ENCODE measurements around the gene RASGRP2. TPM values are rescaled to one million over a fixed set of nuclear protein-coding genes. Genes with fewer than 3 reads are reported as not detected.

Gene RASGRP2
- total and polyA plus RNA-seq, 2 experiments from 2014 or later = 30.1 to 50.4 TPM

GRCh38 chr11:64685536-64685935 is 58.4 kb downstream of the RASGRP2 start:
- Histone ChIP-seq H4K20me1 (replicated peaks; ENCODE audit: insufficient read depth) (no peaks in the 10 kb centered on the region), H3F3A (replicated peaks; ENCODE audit: low read depth) (0 out of 2 replicates have a peak, but pooled peaks cover 2% of the 10 kb centered on the region), H3K79me2 (replicated peaks; ENCODE audit: insufficient read depth) (no peaks in the 10 kb centered on the region), H2AFZ (no peak overlapping the region), H3K9me2 (ENCODE audit: insufficient read depth) (no peaks in the 10 kb centered on the region), H3K4me2 (no peak overlapping the region), H3K36me3 (ENCODE audit: insufficient read depth) (no peaks in the 10 kb centered on the region), H3K27me3 (ENCODE audit: insufficient read depth) (no peaks in the 10 kb centered on the region), H3K4me3 (no peak overlapping the region), H3K27ac (ENCODE audit: low read depth) (no peak overlapping the region), H3K4me1 (ENCODE audit: insufficient read depth) (peaks cover 10% of the 10 kb centered on the region)
- Mint-ChIP-seq H3K4me1 (peaks cover 14% of the 10 kb centered on the region), H3K27ac (no peak overlapping the region), H3K27me3 (ENCODE audit: insufficient read depth, low read depth, poor library complexity) (peaks cover 8% of the 10 kb centered on the region), H3K4me3 (no peak overlapping the region), H3K36me3 (ENCODE audit: low read depth) (no peaks in the 10 kb centered on the region; the same call in 2 of the 3 replicates), H3K9me3 (no peaks in the 10 kb centered on the region)
- TF ChIP-seq POLR2AphosphoS5 (IDR thresholded peaks at IDR 0.05; ENCODE audit: low read depth) (no peak), JUNB (IDR thresholded peaks at IDR 0.05; ENCODE audit: unreplicated experiment) (no peak), ETS1 (IDR thresholded peaks at IDR 0.05) (no peak), ZNF114 (CRISPR knock-in tag; IDR thresholded peaks at IDR 0.05) (no peak), EZH2 (IDR thresholded peaks at IDR 0.05; ENCODE audit: low read depth, unreplicated experiment) (no peak), ZNF331 (CRISPR knock-in tag; IDR thresholded peaks at IDR 0.05; ENCODE audit: low read depth) (no peak), EZH2phosphoT487 (IDR thresholded peaks at IDR 0.05; ENCODE audit: unreplicated experiment) (no peak), STAT1 (IDR thresholded peaks at IDR 0.05; ENCODE audit: unreplicated experiment) (no peak), NANOG (IDR thresholded peaks at IDR 0.05; ENCODE audit: borderline replicate concordance) (no peak)
- TF ChIP-seq, protein P1, sequence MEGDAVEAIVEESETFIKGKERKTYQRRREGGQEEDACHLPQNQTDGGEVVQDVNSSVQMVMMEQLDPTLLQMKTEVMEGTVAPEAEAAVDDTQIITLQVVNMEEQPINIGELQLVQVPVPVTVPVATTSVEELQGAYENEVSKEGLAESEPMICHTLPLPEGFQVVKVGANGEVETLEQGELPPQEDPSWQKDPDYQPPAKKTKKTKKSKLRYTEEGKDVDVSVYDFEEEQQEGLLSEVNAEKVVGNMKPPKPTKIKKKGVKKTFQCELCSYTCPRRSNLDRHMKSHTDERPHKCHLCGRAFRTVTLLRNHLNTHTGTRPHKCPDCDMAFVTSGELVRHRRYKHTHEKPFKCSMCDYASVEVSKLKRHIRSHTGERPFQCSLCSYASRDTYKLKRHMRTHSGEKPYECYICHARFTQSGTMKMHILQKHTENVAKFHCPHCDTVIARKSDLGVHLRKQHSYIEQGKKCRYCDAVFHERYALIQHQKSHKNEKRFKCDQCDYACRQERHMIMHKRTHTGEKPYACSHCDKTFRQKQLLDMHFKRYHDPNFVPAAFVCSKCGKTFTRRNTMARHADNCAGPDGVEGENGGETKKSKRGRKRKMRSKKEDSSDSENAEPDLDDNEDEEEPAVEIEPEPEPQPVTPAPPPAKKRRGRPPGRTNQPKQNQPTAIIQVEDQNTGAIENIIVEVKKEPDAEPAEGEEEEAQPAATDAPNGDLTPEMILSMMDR (conservative IDR thresholded peaks at IDR 0.05; ENCODE audit: low read depth in 2 of 2) = no peak
- TF ChIP-seq, protein P2, sequence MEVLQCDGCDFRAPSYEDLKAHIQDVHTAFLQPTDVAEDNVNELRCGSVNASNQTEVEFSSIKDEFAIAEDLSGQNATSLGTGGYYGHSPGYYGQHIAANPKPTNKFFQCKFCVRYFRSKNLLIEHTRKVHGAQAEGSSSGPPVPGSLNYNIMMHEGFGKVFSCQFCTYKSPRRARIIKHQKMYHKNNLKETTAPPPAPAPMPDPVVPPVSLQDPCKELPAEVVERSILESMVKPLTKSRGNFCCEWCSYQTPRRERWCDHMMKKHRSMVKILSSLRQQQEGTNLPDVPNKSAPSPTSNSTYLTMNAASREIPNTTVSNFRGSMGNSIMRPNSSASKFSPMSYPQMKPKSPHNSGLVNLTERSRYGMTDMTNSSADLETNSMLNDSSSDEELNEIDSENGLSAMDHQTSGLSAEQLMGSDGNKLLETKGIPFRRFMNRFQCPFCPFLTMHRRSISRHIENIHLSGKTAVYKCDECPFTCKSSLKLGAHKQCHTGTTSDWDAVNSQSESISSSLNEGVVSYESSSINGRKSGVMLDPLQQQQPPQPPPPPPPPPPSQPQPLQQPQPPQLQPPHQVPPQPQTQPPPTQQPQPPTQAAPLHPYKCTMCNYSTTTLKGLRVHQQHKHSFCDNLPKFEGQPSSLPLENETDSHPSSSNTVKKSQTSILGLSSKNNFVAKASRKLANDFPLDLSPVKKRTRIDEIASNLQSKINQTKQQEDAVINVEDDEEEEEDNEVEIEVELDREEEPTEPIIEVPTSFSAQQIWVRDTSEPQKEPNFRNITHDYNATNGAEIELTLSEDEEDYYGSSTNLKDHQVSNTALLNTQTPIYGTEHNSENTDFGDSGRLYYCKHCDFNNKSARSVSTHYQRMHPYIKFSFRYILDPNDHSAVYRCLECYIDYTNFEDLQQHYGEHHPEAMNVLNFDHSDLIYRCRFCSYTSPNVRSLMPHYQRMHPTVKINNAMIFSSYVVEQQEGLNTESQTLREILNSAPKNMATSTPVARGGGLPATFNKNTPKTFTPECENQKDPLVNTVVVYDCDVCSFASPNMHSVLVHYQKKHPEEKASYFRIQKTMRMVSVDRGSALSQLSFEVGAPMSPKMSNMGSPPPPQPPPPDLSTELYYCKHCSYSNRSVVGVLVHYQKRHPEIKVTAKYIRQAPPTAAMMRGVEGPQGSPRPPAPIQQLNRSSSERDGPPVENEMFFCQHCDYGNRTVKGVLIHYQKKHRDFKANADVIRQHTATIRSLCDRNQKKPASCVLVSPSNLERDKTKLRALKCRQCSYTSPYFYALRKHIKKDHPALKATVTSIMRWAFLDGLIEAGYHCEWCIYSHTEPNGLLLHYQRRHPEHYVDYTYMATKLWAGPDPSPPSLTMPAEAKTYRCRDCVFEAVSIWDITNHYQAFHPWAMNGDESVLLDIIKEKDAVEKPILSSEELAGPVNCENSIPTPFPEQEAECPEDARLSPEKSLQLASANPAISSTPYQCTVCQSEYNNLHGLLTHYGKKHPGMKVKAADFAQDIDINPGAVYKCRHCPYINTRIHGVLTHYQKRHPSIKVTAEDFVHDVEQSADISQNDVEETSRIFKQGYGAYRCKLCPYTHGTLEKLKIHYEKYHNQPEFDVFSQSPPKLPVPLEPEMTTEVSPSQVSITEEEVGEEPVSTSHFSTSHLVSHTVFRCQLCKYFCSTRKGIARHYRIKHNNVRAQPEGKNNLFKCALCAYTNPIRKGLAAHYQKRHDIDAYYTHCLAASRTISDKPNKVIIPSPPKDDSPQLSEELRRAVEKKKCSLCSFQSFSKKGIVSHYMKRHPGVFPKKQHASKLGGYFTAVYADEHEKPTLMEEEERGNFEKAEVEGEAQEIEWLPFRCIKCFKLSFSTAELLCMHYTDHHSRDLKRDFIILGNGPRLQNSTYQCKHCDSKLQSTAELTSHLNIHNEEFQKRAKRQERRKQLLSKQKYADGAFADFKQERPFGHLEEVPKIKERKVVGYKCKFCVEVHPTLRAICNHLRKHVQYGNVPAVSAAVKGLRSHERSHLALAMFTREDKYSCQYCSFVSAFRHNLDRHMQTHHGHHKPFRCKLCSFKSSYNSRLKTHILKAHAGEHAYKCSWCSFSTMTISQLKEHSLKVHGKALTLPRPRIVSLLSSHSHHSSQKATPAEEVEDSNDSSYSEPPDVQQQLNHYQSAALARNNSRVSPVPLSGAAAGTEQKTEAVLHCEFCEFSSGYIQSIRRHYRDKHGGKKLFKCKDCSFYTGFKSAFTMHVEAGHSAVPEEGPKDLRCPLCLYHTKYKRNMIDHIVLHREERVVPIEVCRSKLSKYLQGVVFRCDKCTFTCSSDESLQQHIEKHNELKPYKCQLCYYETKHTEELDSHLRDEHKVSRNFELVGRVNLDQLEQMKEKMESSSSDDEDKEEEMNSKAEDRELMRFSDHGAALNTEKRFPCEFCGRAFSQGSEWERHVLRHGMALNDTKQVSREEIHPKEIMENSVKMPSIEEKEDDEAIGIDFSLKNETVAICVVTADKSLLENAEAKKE (CRISPR knock-in tag; IDR thresholded peaks at IDR 0.05) = no peak
- DNase-seq (ENCODE audit: low spot score) (no peak), ATAC-seq (no peak)

Data from GM23338 (cell line).